Endothelial cell of umbilical vein (primary cell): ENCODE results near the gene TFG. TPM values are rescaled to one million over a fixed set of nuclear protein-coding genes. Genes with fewer than 3 reads are reported as not detected.

Experiments
- BruUV-seq: library from RNA; stranded (reverse); fragments of 400-500 nt; replicated peaks from 2 replicates; lab custom pipeline; 2021; lab: Mats Ljungman, UMichigan
- CTCF ChIA-PET: fragments of 300-600, 350-600 bp; sonication (Branson Sonifier 250); formaldehyde crosslinking; loops from one replicate; lab custom pipeline; 2021; ENCODE audit warnings: antibody characterized with exemption, inconsistent platforms; lab: Charles Lee
- POLR2A ChIA-PET: fragments of 300-600, 350-600 bp; sonication (Branson Sonifier 250); formaldehyde crosslinking; loops from one replicate; lab custom pipeline; 2021; ENCODE audit warnings: antibody characterized with exemption, inconsistent platforms; lab: Charles Lee
- DNase-seq: peaks from one replicate; pipeline ENCODE4 v3.0.0-alpha.2; 2011; ENCODE audit warnings: low read depth, low spot score
- FAIRE-seq: peaks from 2 replicates; lab custom pipeline; 2011; peaks lifted over from hg19 to GRCh38; lab: Jason Lieb, UNC
- H2AFZ ChIP-seq: 2 replicates; pipeline ENCODE4 v1.6.0; 2012; ENCODE audit warnings: low read depth, low read length, control low read depth, inconsistent platforms
- H3K27ac ChIP-seq: 2 replicates; pipeline ENCODE4 v1.5.1; 2011; ENCODE audit warnings: low read depth, mild to moderate bottlenecking, control low read depth, low read length, moderate library complexity; ENCODE audit not compliant: insufficient read depth
- H3K27me3 ChIP-seq, 2 experiments: 2 replicates each; pipeline versions ENCODE4 v1.6.0 to v1.6.1; 2011; ENCODE audit warnings: low read length in 2 of 2, mixed read lengths in 1 of 2; ENCODE audit not compliant: control insufficient read depth in 2 of 2, insufficient read depth in 2 of 2
- H3K36me3 ChIP-seq, 2 experiments: 2 replicates in 1 of 2; 3 replicates in 1 of 2; pipeline ENCODE4 v1.5.1; 2011; ENCODE audit warnings: low read length in 2 of 2, mild to moderate bottlenecking in 1 of 2, moderate library complexity in 1 of 2; ENCODE audit not compliant: control insufficient read depth in 2 of 2, insufficient read depth in 2 of 2; ENCODE audit errors: extremely low read depth in 1 of 2
- H3K4me1 ChIP-seq: 3 replicates; pipeline ENCODE4 v1.5.1; 2011; ENCODE audit warnings: mild to moderate bottlenecking, low read length; ENCODE audit not compliant: control insufficient read depth, insufficient read depth; ENCODE audit errors: extremely low read depth
- H3K4me2 ChIP-seq: 2 replicates; pipeline ENCODE4 v1.6.1; 2011; ENCODE audit warnings: low read length, control low read depth, mixed read lengths; ENCODE audit not compliant: insufficient read depth
- H3K4me3 ChIP-seq, 3 experiments: fragments of 200-600 bp in 1 of 3; sonication (generic), shearing (Covaris generic) in 1 of 3; replicated peaks in 1 of 3; 2 replicates each; pipeline ENCODE4 v1.5.1; 2011 to 2016; ENCODE audit warnings: control low read depth in 3 of 3, low read length in 3 of 3, mild to moderate bottlenecking in 2 of 3, inconsistent platforms in 1 of 3, low read depth in 1 of 3, moderate library complexity in 1 of 3; ENCODE audit not compliant: insufficient read depth in 1 of 3
- H3K79me2 ChIP-seq: 2 replicates; pipeline ENCODE4 v1.6.0; 2012; ENCODE audit warnings: low read length, inconsistent platforms; ENCODE audit not compliant: control insufficient read depth, insufficient read depth
- H3K9ac ChIP-seq: replicated peaks from 2 replicates; pipeline ENCODE3; 2011; ENCODE audit warnings: low read length, control low read depth; ENCODE audit not compliant: insufficient read depth; ENCODE audit errors: extremely low read depth
- H3K9me1 ChIP-seq: replicated peaks from 3 replicates; pipeline ENCODE4 v1.6.0; 2011; ENCODE audit warnings: mild to moderate bottlenecking, low read length; ENCODE audit not compliant: control insufficient read depth, insufficient read depth; ENCODE audit errors: extremely low read depth
- H3K9me3 ChIP-seq: replicated peaks from 2 replicates; pipeline ENCODE4 v1.5.1; 2012; ENCODE audit warnings: low read length, inconsistent platforms; ENCODE audit not compliant: control insufficient read depth, insufficient read depth
- H4K20me1 ChIP-seq: replicated peaks from 2 replicates; pipeline ENCODE3; 2011; ENCODE audit warnings: mild to moderate bottlenecking, low read length; ENCODE audit not compliant: control insufficient read depth, insufficient read depth; ENCODE audit errors: extremely low read depth
- CTCF ChIP-seq, 2 donors: IDR thresholded peaks; 1 replicate in 1 of 2; 2 replicates in 1 of 2; pipeline ENCODE4 v1.5.1; 2011; ENCODE audit warnings: low read length in 2 of 2, mild to moderate bottlenecking in 2 of 2, moderate library complexity in 2 of 2, control low read depth in 1 of 2, inconsistent platforms in 1 of 2, low read depth in 1 of 2; ENCODE audit not compliant: insufficient read depth in 1 of 2; ENCODE audit errors: extremely low read depth in 1 of 2
- FOS ChIP-seq: IDR thresholded peaks from 2 replicates; pipeline ENCODE4 v1.6.1; 2011; ENCODE audit warnings: mild to moderate bottlenecking, low read length, moderate library complexity, borderline replicate concordance; ENCODE audit not compliant: insufficient read depth
- GATA2 ChIP-seq: IDR thresholded peaks from 2 replicates; pipeline ENCODE4 v1.7.0; 2011; ENCODE audit warnings: low read depth, mild to moderate bottlenecking, moderate library complexity, mixed read lengths, low read length; ENCODE audit not compliant: insufficient read length, insufficient read depth
- JUN ChIP-seq: IDR thresholded peaks from 2 replicates; pipeline ENCODE4 v1.6.1; 2011; ENCODE audit warnings: borderline replicate concordance, low read depth; ENCODE audit not compliant: insufficient read length, insufficient read depth
- MAX ChIP-seq: IDR thresholded peaks from 2 replicates; pipeline ENCODE4 v1.6.1; 2011; ENCODE audit not compliant: insufficient read depth, insufficient read length
- MYC ChIP-seq: IDR thresholded peaks from one replicate; pipeline ENCODE4 v1.6.1; 2011; ENCODE audit warnings: mild to moderate bottlenecking, low read depth, low read length
- POLR2A ChIP-seq: IDR thresholded peaks from 2 replicates; pipeline ENCODE4 v1.6.1; 2012; ENCODE audit warnings: low read depth, mild to moderate bottlenecking, control low read depth, low read length
- POLR2AphosphoS5 ChIP-seq: IDR thresholded peaks from 2 replicates; pipeline ENCODE4 v1.6.1; 2012; ENCODE audit warnings: low read depth, mild to moderate bottlenecking, control low read depth, low read length, moderate library complexity; ENCODE audit not compliant: insufficient read depth
- dilution Hi-C: fragments of 300-500 bp; cut with MboI; formaldehyde crosslinking; loops from one replicate; pipeline ENCODE4 v1.15.0; 2019; ENCODE audit warnings: low sequenced_read_pairs; ENCODE audit not compliant: extremely low pct_ligation_motif_present
- intact Hi-C: fragments of 100-400 bp; cut with micrococcal nuclease; formaldehyde crosslinking; loops from one replicate; pipeline ENCODE4 v1.10.0; 2022
- polyA plus RNA-seq, 4 experiments: library from polyadenylated mRNA; depleted of rRNA in 3 of 4; stranded (reverse) in 3 of 4; unstranded in 1 of 4; fragments of >200 nt; gene quantifications; 2 replicates each; pipeline versions ENCODE4 v1.2.1 to v1.2.3, GENCODE V29; 2011 to 2012; ENCODE audit warnings: missing spikeins in 1 of 4
- total RNA-seq: library from RNA; stranded (reverse); gene quantifications from 2 replicates; pipeline ENCODE4 v1.2.3, GENCODE V29; 2021

Gene TFG
- total and polyA plus RNA-seq, 2 donors (not counting 3 experiments of a cell fraction or from before 2014, with no cell fraction given): 106 to 154 TPM

GRCh38 chr3:100702082-100702979 is 7.0 kb upstream of the TFG start:
- Histone ChIP-seq H3K4me2 (no peak overlapping the region), H3K27ac (no peak overlapping the region), H4K20me1 (no peaks in the 10 kb centered on the region), H3K27me3 (peaks cover 12 to 20% of the 10 kb centered on the region in 2 experiments), H2AFZ (peak overlapping the region; percentile 21), H3K9ac (no peak overlapping the region), H3K36me3 (no peaks in the 10 kb centered on the region), H3K9me1 (no peaks in the 10 kb centered on the region), H3K4me3 (no peak overlapping the region), H3K4me1 (no peaks in the 10 kb centered on the region), H3K79me2 (no peaks in the 10 kb centered on the region), H3K9me3 (no peaks in the 10 kb centered on the region)
- intact Hi-C loops: loop anchor here (10.0 kb wide), 1 partner anchor 208 kb away; the partner anchor contains the start of gene TMEM45A
- dilution Hi-C loops: no loop called here
- TF ChIP-seq FOS (no peak), POLR2A (no peak), CTCF (IDR thresholded peaks at IDR 0.05; ENCODE audit: extremely low read depth in 1 of 2, insufficient read depth in 1 of 2, low read depth in 1 of 2, low read length in 2 of 2) (no peak), JUN (no peak), GATA2 (no peak), MYC (no peak), POLR2AphosphoS5 (no peak), MAX (no peak)
- BruUV-seq: no TSS peak
- FAIRE-seq (no peak), DNase-seq (no peak)
- POLR2A ChIA-PET: no interaction called here
- CTCF ChIA-PET: interaction anchor here (1.1 kb wide), 1 partner anchor 19 kb away, joined by 3 read pairs; no protein-coding TSS in a partner anchor
